Fibroblast of the aortic adventitia (primary cell): ENCODE results near the gene PYGO2. TPM values are rescaled to one million over a fixed set of nuclear protein-coding genes. Genes with fewer than 3 reads are reported as not detected.

Experiments
- DNase-seq: peaks from one replicate; pipeline ENCODE4 v3.0.0-alpha.2; 2010; ENCODE audit warnings: low read depth
- H3K4me3 ChIP-seq: 2 replicates; pipeline ENCODE4 v1.5.1; 2011; ENCODE audit warnings: low read depth, mild to moderate bottlenecking, control low read depth, low read length, moderate library complexity
- total RNA-seq: library from RNA; depleted of rRNA; stranded (reverse); fragments of >200 nt; gene quantifications from 2 replicates; pipeline ENCODE4 v1.2.3, GENCODE V29; 2012; ENCODE audit warnings: low replicate concordance
- TF ChIP-seq, protein P1 (sequence below): IDR thresholded peaks from 2 replicates; pipeline ENCODE4 v1.5.1; 2011; ENCODE audit warnings: mild to moderate bottlenecking, low read length, control low read depth, inconsistent platforms; ENCODE audit not compliant: insufficient read depth

Gene PYGO2
- total RNA-seq, 1 donor = 18.0 TPM

DNA sequence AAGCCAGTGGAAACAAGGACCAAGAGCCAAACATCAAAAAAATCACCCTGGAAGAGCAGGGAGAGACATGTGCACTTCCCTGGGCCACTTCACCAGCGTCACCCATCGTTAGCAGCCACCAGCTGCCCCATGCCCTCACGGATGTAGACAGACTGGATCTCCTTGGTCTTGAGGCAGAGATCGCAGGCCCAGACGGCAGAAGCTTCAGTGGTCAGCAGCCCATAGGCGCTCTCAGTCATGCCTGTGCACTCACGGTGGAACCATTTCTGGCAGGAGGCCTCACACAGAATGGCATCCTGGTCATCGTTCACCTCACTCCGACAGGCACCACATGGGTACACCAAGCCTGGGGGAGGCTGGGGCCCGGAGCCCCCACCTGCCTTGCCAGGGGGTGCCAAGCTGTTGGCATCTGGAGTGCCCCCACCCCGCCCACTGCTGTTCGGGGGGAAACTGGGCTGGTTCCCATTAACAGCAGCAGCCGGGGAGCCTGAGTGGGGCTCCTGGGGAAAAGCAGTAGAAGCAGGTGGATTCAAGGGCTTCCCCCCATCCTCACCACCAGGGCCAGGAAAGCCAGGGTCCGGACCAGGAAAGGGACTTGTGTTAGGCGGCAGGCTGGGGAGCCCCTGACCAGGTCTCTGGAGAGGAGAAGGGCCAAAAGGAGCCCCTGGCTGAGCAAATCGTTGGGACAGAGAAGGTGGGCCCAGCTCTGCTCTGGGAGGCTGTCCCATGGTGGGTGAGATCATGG is 2.7 kb downstream of the PYGO2 start:
- DNase-seq = no peak
- TF ChIP-seq, protein P1, sequence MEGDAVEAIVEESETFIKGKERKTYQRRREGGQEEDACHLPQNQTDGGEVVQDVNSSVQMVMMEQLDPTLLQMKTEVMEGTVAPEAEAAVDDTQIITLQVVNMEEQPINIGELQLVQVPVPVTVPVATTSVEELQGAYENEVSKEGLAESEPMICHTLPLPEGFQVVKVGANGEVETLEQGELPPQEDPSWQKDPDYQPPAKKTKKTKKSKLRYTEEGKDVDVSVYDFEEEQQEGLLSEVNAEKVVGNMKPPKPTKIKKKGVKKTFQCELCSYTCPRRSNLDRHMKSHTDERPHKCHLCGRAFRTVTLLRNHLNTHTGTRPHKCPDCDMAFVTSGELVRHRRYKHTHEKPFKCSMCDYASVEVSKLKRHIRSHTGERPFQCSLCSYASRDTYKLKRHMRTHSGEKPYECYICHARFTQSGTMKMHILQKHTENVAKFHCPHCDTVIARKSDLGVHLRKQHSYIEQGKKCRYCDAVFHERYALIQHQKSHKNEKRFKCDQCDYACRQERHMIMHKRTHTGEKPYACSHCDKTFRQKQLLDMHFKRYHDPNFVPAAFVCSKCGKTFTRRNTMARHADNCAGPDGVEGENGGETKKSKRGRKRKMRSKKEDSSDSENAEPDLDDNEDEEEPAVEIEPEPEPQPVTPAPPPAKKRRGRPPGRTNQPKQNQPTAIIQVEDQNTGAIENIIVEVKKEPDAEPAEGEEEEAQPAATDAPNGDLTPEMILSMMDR = no peak
- no peak overlapping the region for H3K4me3 ChIP-seq

DNA sequence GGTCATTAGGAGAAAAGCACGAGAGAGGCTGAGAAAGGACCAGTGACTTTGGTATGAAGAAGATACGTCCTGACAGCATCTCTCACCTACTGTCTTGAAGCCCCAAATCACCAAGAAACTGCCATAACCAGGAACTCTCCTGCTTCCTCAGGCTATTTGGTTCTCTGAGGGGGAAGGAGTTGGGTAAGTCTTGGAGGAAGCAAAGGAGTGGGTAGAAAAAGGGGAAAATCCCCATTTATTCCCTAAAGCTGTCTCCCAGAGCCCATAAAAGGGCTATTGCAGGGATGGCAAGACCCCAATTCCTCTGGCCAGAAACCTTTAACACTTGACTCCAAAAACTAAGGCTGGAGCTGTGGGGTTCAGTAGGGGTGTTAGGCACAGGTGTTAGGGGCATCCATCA is 3.5 kb downstream of the PYGO2 start:
- TF ChIP-seq, protein P1 = no peak
- no peak for DNase-seq
- no peak overlapping the region for H3K4me3 ChIP-seq

DNA sequence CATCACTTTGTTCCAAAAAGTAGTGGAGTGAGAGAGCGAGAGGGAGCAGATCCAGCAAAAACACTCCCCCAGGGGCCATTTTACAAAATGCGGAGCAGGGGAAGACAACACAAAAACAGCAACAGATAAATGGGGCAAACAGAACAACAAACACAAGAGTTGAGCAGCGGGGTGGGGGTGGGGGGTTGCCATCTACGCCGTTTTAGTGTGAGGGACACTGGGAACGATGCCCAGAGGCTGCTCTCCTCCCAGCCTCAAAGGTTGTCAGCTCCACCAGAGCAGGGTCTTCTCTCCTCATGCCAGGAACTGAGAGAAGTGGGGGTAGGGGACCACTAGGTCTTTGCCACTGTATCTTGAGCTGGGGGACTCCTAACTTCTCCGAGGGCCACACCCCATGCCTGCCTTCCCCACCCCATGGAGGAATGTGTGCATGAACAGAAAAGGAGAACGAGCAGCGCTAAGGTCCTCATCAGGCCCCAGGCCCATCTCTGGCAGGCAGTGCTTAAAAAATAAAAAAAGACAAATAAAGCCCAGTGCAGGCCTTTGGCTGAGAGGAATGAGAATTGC is 4.4 kb downstream of the PYGO2 start:
- TF ChIP-seq, protein P1 = no peak
- no peak overlapping the region for H3K4me3 ChIP-seq
- DNase-seq = no peak

DNA sequence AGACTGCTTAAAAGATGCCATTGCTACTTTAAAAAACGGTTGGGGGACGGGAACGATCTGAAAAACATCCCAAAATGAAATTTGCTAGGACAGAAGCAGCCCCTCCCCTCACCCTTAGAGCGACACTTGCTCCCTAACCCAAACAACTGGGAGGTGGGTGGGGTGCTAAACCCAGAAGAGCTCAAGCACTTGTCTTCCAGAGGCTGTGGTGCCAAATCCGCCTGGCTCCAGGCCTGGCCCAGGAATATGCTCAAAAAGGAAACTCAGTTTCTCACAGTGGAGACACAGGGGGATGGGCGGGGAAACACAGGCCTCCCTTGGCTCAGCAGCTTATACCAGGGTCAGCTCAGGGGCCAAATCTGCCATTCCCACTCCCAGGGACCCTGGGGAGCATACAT is 5.0 kb downstream of the PYGO2 start:
- TF ChIP-seq, protein P1 = no peak
- peak; percentile 30 for DNase-seq
- H3K4me3 ChIP-seq = peak overlapping the region; percentile 85

DNA sequence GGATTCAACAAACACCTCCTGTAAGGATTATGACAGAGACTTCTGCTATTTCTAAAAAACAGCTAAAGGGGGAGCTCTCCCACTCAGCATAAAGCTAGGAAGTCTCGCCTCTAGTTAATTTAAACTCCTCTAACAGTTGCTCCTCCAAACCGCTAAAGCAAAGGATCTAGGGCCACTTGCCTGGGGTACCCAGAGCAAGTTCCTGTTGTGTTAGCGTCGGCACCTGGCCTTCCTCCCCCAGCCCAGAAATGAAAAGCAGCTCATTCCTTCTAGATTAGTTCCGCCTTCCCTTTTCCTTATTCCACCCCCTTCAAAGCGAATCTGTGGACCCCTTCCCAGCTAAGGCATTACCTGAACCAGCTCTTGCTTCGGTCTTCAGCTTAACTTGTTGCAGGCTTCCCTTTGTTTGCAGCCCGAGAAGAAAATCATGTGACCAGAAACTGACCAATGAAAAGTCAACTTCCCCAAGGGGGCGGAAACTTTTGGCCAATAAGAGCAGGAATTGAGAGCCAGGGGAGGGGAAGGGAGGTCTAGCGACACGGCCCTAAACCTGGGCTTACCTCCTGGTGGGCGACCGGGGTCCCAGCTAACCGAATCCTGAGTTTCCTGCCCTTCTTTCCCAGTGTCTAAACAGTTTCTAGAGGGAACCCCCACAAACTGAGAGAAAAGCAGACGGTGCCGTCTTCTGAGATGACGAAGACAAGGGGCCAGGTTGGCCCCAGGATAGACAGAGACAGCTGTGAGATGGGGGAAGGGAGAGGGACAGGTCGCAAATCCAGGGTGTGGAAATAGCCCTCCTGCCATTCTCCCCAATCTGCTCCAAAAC is 5.7 kb downstream of the PYGO2 start, which contains the start of gene PBXIP1:
Gene PBXIP1 (minus strand): TSS at position 382 of the 826 bp plus-strand sequence. CDS start 2,378 bp downstream, outside the sequence.
- H3K4me3 ChIP-seq = peak within 1 kb of the TSS; percentile 85
- DNase-seq = peak; percentile 93
- TF ChIP-seq, protein P1 = peak; percentile 55

DNA sequence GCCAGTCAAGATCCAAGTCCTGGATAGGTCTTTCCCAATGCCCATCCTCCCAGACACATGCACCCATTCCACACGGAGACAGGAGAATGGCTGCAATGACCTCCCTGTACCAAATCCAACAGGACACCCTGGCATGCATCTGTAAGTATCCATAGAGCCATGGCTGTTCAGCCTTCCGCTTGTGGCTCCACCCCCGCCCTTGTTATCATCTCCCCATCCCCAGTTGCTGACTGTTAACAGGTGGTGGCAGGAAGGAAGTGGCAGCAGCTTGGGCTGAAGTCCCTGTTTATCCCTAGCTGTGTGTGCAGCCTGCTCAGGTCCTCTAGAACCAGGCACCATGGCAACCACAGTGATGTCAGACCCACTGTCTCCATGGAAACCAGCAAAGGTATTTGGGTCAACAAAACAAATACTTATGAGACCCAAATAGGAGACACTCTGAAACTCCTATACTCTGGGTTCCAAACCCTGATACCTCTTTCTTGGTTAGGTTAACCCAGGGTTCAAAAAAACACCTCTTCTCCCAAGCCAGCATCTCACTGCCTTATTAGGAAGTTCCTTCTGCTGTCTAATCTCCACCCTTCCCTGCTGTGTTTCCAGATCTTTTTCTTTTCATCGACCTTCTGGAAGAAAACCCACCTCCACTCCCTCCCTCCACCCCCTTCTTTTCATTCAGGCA is 6.4 kb downstream of the PYGO2 start:
- peak overlapping the region; percentile 85 for H3K4me3 ChIP-seq
- DNase-seq = peak; percentile 64
- TF ChIP-seq, protein P1 = no peak
